WTC11 (cell line): ENCODE measurements around the gene TRIM45. TPM values are rescaled to one million over a fixed set of nuclear protein-coding genes. Genes with fewer than 3 reads are reported as not detected.
A peak's percentile ranks its signal among the peaks of the same experiment; 100 is the strongest.

ENCODE experiments used
- ATAC-seq: fragments of 200-7000 bp; cut with Tn5 transposase; 2 replicates; pipeline ENCODE4 v1.10.0; 2021; ENCODE audit warnings: mild to moderate bottlenecking, moderate library complexity
- CTCF ChIA-PET: fragments of 300-600 bp; sonication (Branson Sonifier 250); formaldehyde crosslinking; loops from one replicate; lab custom pipeline; 2021; ENCODE audit warnings: antibody characterized with exemption; lab: Charles Lee
- POLR2A ChIA-PET: fragments of 350-600 bp; sonication (Branson Sonifier 250); formaldehyde crosslinking; loops from one replicate; lab custom pipeline; 2021; ENCODE audit warnings: antibody characterized with exemption; lab: Charles Lee
- DNase-seq: peaks from one replicate; pipeline ENCODE4 v3.0.0; 2021; ENCODE audit warnings: low spot score
- H3K27ac Mint-ChIP-seq: 2 replicates; pipeline ENCODE4 v1.8.0; 2021; ENCODE audit warnings: mixed read lengths
- H3K27me3 Mint-ChIP-seq: 2 replicates; pipeline ENCODE4 v1.8.0; 2021; ENCODE audit warnings: low read depth, mild to moderate bottlenecking, moderate library complexity, mixed read lengths
- H3K36me3 Mint-ChIP-seq: 2 replicates; pipeline ENCODE4 v1.8.0; 2021; ENCODE audit warnings: mixed read lengths
- H3K4me1 Mint-ChIP-seq: 2 replicates; pipeline ENCODE4 v1.8.0; 2022; ENCODE audit warnings: mixed read lengths
- H3K4me3 Mint-ChIP-seq: 2 replicates; pipeline ENCODE4 v1.8.0; 2021; ENCODE audit warnings: mild to moderate bottlenecking, moderate library complexity, mixed read lengths
- H3K9me3 Mint-ChIP-seq: 2 replicates; pipeline ENCODE4 v1.8.0; 2021; ENCODE audit warnings: mixed read lengths
- EMX1 ChIP-seq: fragments of 250-450 bp; sonication (Bioruptor Pico); IDR thresholded peaks from 2 replicates; pipeline ENCODE4 v1.8.0; 2021; ENCODE audit warnings: mild to moderate bottlenecking
- ESRRA ChIP-seq: sonication (generic); formaldehyde crosslinking; IDR thresholded peaks from 2 replicates; pipeline ENCODE4 v1.8.1; 2022; ENCODE audit warnings: mild to moderate bottlenecking, missing genetic modification reagents, borderline replicate concordance
- FOXP1 ChIP-seq: sonication (generic); formaldehyde crosslinking; IDR thresholded peaks from 2 replicates; pipeline ENCODE4 v1.8.0; 2022; ENCODE audit warnings: missing genetic modification reagents, mild to moderate bottlenecking, moderate library complexity, borderline replicate concordance
- GABPB1 ChIP-seq: sonication (generic); formaldehyde crosslinking; IDR thresholded peaks from 2 replicates; pipeline ENCODE4 v1.8.1; 2023; ENCODE audit warnings: mild to moderate bottlenecking, missing genetic modification reagents
- GRHL2 ChIP-seq: fragments of 250-450 bp; sonication (Bioruptor Pico); IDR thresholded peaks from 2 replicates; pipeline ENCODE4 v1.8.0; 2022; ENCODE audit warnings: mild to moderate bottlenecking, moderate library complexity; ENCODE audit not compliant: insufficient replicate concordance, severe bottlenecking
- OVOL2 ChIP-seq: fragments of 250-450 bp; sonication (Bioruptor Pico); IDR thresholded peaks from 2 replicates; pipeline ENCODE4 v1.9.0; 2021; ENCODE audit warnings: mild to moderate bottlenecking, borderline replicate concordance
- SP1 ChIP-seq: sonication (generic); formaldehyde crosslinking; conservative IDR thresholded peaks from 2 replicates; pipeline ENCODE4 v1.8.1; 2022; ENCODE audit warnings: missing genetic modification reagents
- TCF7 ChIP-seq: sonication (generic); formaldehyde crosslinking; IDR thresholded peaks from 2 replicates; pipeline ENCODE4 v1.8.0; 2022; ENCODE audit warnings: mild to moderate bottlenecking, low read depth, missing genetic modification reagents, moderate library complexity
- ZNF121 ChIP-seq: sonication (generic); formaldehyde crosslinking; IDR thresholded peaks from 2 replicates; pipeline ENCODE4 v1.8.0; 2023; ENCODE audit warnings: missing genetic modification reagents
- ZNF232 ChIP-seq: sonication (generic); formaldehyde crosslinking; IDR thresholded peaks from 2 replicates; pipeline ENCODE4 v1.8.0; 2022; ENCODE audit warnings: mild to moderate bottlenecking, missing genetic modification reagents
- ZNF263 ChIP-seq: sonication (generic); formaldehyde crosslinking; IDR thresholded peaks from 2 replicates; pipeline ENCODE4 v1.8.1; 2022; ENCODE audit warnings: low read depth, mild to moderate bottlenecking, moderate library complexity, missing genetic modification reagents
- ZNF416 ChIP-seq: fragments of 250-450 bp; sonication (Bioruptor Pico); IDR thresholded peaks from 2 replicates; pipeline ENCODE4 v1.9.0; 2021; ENCODE audit warnings: mild to moderate bottlenecking, inconsistent platforms
- total RNA-seq: library from RNA; stranded (reverse); gene quantifications from 3 replicates; pipeline ENCODE4 v1.2.3, GENCODE V29; 2021
- TF ChIP-seq, protein P1 (sequence below): sonication (generic); formaldehyde crosslinking; IDR thresholded peaks from 2 replicates; pipeline ENCODE4 v1.8.1; 2022; ENCODE audit warnings: missing genetic modification reagents, borderline replicate concordance
- TF ChIP-seq, protein P2 (sequence below): fragments of 250-450 bp; sonication (Bioruptor Pico); IDR thresholded peaks from 2 replicates; pipeline ENCODE4 v1.9.0; 2021; ENCODE audit warnings: mild to moderate bottlenecking
- TF ChIP-seq, protein P3 (sequence below): sonication (generic); formaldehyde crosslinking; IDR thresholded peaks from 2 replicates; pipeline ENCODE4 v1.8.0; 2022; ENCODE audit warnings: mild to moderate bottlenecking, missing genetic modification reagents
- TF ChIP-seq, protein P4 (sequence below): sonication (generic); formaldehyde crosslinking; conservative IDR thresholded peaks from 2 replicates; pipeline ENCODE4 v1.8.1; 2023; ENCODE audit warnings: mild to moderate bottlenecking, low read depth, missing genetic modification reagents, moderate library complexity
- TF ChIP-seq, protein P5 (sequence below): sonication (generic); formaldehyde crosslinking; IDR thresholded peaks from 2 replicates; pipeline ENCODE4 v1.8.1; 2023; ENCODE audit warnings: mild to moderate bottlenecking, missing genetic modification reagents
- TF ChIP-seq, protein P6 (sequence below): sonication (generic); formaldehyde crosslinking; IDR thresholded peaks from 2 replicates; pipeline ENCODE4 v1.8.1; 2022; ENCODE audit warnings: mild to moderate bottlenecking, missing genetic modification reagents, moderate library complexity, borderline replicate concordance
- TF ChIP-seq, protein P7 (sequence below): sonication (generic); formaldehyde crosslinking; IDR thresholded peaks from 2 replicates; pipeline ENCODE4 v1.8.0; 2023; ENCODE audit warnings: missing genetic modification reagents
- TF ChIP-seq, protein P8 (sequence below): fragments of 250-450 bp; sonication (Bioruptor Pico); IDR thresholded peaks from 2 replicates; pipeline ENCODE4 v1.9.0; 2021; ENCODE audit warnings: mild to moderate bottlenecking

Gene TRIM45
- total RNA-seq, 1 experiment from 2014 or later, result 11.8 TPM

DNA sequence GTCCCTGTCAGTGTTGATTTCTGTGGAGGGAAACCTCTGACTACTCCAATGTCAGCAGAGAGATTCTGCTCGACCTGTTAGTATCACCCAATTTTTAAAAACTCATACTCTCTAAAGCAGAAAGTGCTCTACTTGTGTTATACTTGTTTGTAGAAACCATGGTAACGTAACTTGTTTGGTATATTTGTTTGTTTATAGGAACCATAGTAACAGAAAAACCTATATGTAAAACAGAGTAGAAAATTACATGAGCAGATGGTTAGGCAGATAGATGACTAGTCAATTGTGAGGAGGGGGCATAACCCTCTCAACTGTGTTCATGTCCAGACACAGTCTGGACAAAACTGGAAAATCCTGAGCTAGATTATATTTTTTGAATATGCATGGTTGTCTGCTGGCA is 6.7 kb downstream of the TRIM45 start (continued):
- TF ChIP-seq, protein P1, sequence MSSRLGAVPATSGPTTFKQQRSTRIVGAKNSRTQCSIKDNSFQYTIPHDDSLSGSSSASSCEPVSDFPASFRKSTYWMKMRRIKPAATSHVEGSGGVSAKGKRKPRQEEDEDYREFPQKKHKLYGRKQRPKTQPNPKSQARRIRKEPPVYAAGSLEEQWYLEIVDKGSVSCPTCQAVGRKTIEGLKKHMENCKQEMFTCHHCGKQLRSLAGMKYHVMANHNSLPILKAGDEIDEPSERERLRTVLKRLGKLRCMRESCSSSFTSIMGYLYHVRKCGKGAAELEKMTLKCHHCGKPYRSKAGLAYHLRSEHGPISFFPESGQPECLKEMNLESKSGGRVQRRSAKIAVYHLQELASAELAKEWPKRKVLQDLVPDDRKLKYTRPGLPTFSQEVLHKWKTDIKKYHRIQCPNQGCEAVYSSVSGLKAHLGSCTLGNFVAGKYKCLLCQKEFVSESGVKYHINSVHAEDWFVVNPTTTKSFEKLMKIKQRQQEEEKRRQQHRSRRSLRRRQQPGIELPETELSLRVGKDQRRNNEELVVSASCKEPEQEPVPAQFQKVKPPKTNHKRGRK (CRISPR knock-in tag), result no peak
- TF ChIP-seq ESRRA (no peak), SP1 (CRISPR knock-in tag) (no peak), GRHL2 (CRISPR knock-in tag) (no peak), ZNF232 (CRISPR knock-in tag) (no peak), TCF7 (CRISPR knock-in tag) (no peak)
- TF ChIP-seq, protein P2, sequence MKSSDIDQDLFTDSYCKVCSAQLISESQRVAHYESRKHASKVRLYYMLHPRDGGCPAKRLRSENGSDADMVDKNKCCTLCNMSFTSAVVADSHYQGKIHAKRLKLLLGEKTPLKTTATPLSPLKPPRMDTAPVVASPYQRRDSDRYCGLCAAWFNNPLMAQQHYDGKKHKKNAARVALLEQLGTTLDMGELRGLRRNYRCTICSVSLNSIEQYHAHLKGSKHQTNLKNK (CRISPR knock-in tag), result no peak
- TF ChIP-seq, protein P3, sequence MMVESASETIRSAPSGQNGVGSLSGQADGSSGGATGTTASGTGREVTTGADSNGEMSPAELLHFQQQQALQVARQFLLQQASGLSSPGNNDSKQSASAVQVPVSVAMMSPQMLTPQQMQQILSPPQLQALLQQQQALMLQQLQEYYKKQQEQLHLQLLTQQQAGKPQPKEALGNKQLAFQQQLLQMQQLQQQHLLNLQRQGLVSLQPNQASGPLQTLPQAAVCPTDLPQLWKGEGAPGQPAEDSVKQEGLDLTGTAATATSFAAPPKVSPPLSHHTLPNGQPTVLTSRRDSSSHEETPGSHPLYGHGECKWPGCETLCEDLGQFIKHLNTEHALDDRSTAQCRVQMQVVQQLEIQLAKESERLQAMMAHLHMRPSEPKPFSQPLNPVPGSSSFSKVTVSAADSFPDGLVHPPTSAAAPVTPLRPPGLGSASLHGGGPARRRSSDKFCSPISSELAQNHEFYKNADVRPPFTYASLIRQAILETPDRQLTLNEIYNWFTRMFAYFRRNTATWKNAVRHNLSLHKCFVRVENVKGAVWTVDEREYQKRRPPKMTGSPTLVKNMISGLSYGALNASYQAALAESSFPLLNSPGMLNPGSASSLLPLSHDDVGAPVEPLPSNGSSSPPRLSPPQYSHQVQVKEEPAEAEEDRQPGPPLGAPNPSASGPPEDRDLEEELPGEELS (CRISPR knock-in tag), result no peak
- TF ChIP-seq, protein P4, sequence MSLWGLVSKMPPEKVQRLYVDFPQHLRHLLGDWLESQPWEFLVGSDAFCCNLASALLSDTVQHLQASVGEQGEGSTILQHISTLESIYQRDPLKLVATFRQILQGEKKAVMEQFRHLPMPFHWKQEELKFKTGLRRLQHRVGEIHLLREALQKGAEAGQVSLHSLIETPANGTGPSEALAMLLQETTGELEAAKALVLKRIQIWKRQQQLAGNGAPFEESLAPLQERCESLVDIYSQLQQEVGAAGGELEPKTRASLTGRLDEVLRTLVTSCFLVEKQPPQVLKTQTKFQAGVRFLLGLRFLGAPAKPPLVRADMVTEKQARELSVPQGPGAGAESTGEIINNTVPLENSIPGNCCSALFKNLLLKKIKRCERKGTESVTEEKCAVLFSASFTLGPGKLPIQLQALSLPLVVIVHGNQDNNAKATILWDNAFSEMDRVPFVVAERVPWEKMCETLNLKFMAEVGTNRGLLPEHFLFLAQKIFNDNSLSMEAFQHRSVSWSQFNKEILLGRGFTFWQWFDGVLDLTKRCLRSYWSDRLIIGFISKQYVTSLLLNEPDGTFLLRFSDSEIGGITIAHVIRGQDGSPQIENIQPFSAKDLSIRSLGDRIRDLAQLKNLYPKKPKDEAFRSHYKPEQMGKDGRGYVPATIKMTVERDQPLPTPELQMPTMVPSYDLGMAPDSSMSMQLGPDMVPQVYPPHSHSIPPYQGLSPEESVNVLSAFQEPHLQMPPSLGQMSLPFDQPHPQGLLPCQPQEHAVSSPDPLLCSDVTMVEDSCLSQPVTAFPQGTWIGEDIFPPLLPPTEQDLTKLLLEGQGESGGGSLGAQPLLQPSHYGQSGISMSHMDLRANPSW (CRISPR knock-in tag), result no peak

DNA sequence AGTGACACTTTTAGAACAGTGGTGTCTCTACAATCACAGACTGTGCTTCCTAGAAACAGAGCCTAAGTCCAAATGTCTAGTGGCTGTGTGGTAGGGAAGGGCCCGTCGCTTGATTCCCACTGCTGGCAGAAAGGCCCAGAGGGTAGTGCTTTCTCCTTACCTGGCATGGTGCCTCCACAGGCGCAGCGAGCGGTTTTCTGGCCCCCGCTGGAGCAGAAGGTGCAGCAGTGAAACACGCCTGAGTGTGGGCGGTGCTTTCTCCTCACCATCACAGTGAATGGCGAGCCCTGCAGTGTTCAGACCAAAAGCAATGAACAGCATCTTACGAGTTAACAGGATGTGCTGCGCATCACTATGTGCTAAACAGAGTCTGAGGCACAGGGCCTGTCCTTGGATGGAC is 8.3 kb downstream of the TRIM45 start:
- no peak overlapping the region for H3K4me3 Mint-ChIP-seq
- no peaks in the 10 kb centered on the region for H3K9me3 Mint-ChIP-seq
- H3K36me3 Mint-ChIP-seq, result peaks cover 57% of the 10 kb centered on the region
- H3K27ac Mint-ChIP-seq, result no peak overlapping the region
- DNase-seq, result no peak
- peaks cover 7% of the 10 kb centered on the region for H3K4me1 Mint-ChIP-seq
- ATAC-seq, result peak; percentile 22; the same call in 1 of the 2 replicates
- ChIA-PET CTCF (interaction anchor here (0.7 to 1.6 kb wide), 3 partner anchors 16 to 172 kb away, joined by 4 to 5 read pairs (median 4); no protein-coding TSS in a partner anchor), POLR2A (no interaction called here)
- H3K27me3 Mint-ChIP-seq, result no peaks in the 10 kb centered on the region
- TF ChIP-seq, protein P5, sequence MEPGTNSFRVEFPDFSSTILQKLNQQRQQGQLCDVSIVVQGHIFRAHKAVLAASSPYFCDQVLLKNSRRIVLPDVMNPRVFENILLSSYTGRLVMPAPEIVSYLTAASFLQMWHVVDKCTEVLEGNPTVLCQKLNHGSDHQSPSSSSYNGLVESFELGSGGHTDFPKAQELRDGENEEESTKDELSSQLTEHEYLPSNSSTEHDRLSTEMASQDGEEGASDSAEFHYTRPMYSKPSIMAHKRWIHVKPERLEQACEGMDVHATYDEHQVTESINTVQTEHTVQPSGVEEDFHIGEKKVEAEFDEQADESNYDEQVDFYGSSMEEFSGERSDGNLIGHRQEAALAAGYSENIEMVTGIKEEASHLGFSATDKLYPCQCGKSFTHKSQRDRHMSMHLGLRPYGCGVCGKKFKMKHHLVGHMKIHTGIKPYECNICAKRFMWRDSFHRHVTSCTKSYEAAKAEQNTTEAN (CRISPR knock-in tag), result no peak
- TF ChIP-seq GABPB1 (CRISPR knock-in tag), result no peak
- TF ChIP-seq FOXP1 (CRISPR knock-in tag), result no peak
- no peak for TF ChIP-seq ZNF416 (CRISPR knock-in tag)
- TF ChIP-seq, protein P6, sequence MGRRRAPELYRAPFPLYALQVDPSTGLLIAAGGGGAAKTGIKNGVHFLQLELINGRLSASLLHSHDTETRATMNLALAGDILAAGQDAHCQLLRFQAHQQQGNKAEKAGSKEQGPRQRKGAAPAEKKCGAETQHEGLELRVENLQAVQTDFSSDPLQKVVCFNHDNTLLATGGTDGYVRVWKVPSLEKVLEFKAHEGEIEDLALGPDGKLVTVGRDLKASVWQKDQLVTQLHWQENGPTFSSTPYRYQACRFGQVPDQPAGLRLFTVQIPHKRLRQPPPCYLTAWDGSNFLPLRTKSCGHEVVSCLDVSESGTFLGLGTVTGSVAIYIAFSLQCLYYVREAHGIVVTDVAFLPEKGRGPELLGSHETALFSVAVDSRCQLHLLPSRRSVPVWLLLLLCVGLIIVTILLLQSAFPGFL (CRISPR knock-in tag), result no peak
- TF ChIP-seq, protein P7, sequence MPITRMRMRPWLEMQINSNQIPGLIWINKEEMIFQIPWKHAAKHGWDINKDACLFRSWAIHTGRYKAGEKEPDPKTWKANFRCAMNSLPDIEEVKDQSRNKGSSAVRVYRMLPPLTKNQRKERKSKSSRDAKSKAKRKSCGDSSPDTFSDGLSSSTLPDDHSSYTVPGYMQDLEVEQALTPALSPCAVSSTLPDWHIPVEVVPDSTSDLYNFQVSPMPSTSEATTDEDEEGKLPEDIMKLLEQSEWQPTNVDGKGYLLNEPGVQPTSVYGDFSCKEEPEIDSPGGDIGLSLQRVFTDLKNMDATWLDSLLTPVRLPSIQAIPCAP (CRISPR knock-in tag), result no peak
- TF ChIP-seq ZNF263 (CRISPR knock-in tag), result no peak
- TF ChIP-seq, protein P8, sequence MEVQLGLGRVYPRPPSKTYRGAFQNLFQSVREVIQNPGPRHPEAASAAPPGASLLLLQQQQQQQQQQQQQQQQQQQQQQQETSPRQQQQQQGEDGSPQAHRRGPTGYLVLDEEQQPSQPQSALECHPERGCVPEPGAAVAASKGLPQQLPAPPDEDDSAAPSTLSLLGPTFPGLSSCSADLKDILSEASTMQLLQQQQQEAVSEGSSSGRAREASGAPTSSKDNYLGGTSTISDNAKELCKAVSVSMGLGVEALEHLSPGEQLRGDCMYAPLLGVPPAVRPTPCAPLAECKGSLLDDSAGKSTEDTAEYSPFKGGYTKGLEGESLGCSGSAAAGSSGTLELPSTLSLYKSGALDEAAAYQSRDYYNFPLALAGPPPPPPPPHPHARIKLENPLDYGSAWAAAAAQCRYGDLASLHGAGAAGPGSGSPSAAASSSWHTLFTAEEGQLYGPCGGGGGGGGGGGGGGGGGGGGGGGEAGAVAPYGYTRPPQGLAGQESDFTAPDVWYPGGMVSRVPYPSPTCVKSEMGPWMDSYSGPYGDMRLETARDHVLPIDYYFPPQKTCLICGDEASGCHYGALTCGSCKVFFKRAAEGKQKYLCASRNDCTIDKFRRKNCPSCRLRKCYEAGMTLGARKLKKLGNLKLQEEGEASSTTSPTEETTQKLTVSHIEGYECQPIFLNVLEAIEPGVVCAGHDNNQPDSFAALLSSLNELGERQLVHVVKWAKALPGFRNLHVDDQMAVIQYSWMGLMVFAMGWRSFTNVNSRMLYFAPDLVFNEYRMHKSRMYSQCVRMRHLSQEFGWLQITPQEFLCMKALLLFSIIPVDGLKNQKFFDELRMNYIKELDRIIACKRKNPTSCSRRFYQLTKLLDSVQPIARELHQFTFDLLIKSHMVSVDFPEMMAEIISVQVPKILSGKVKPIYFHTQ (CRISPR knock-in tag), result no peak
- no peak for TF ChIP-seq ZNF121 (CRISPR knock-in tag)
- no peak for TF ChIP-seq OVOL2
- no peak for TF ChIP-seq EMX1 (CRISPR knock-in tag)
